ENCODE results near the gene AKR1C2. TPM values are rescaled to one million over a fixed set of nuclear protein-coding genes. Genes with fewer than 3 reads are reported as not detected.
"Not testable (repeated sequence)": the region's sequence is repeated elsewhere in the genome, so short reads cannot be mapped to it uniquely, and the experiment has no call there.

Gene AKR1C2
- total RNA-seq, 6 experiments from 2014 or later, result 0.52 to 1.5 (median 1.1) TPM

GRCh38 chr10:4990217-4990616 lies 13.4 kb downstream of the AKR1C2 start:
- peaks cover 5% of the 10 kb centered on the region for H3K27me3 Mint-ChIP-seq (ENCODE audit: insufficient read depth)
- H3K9me3 Mint-ChIP-seq, result no peaks in the 10 kb centered on the region
- DNase-seq, result no peak
- no peak overlapping the region for H3K4me3 Mint-ChIP-seq
- no peak overlapping the region for H3K27ac Mint-ChIP-seq
- no peak for TF ChIP-seq CTCF (IDR thresholded peaks at IDR 0.05)
- no peaks in the 10 kb centered on the region for H3K36me3 Mint-ChIP-seq (ENCODE audit: low read depth)
- no peaks in the 10 kb centered on the region for H3K4me1 Mint-ChIP-seq (ENCODE audit: low read depth)

- not testable (repeated sequence) for H3K27ac Mint-ChIP-seq; H3K9me3 Mint-ChIP-seq; H3K36me3 Mint-ChIP-seq (ENCODE audit: low read depth); H3K4me1 Mint-ChIP-seq (ENCODE audit: low read depth); H3K4me3 Mint-ChIP-seq; DNase-seq
- H3K27me3 Mint-ChIP-seq (ENCODE audit: insufficient read depth), result peaks cover 11% of the 10 kb centered on the region
Observed at GRCh38 chr10:4988000-4988641, 15.5 kb downstream of the AKR1C2 start.

- no peak for TF ChIP-seq CTCF (IDR thresholded peaks at IDR 0.05)
- Mint-ChIP-seq H3K9me3 (no peaks in the 10 kb centered on the region), H3K27ac (no peak overlapping the region), H3K4me3 (no peak overlapping the region), H3K27me3 (ENCODE audit: insufficient read depth) (peaks cover 11% of the 10 kb centered on the region), H3K36me3 (ENCODE audit: low read depth) (no peaks in the 10 kb centered on the region), H3K4me1 (ENCODE audit: low read depth) (no peaks in the 10 kb centered on the region; the same call in 1 of the 2 replicates)
- DNase-seq, result no peak
Observed at GRCh38 chr10:4984971-4985594, 18.6 kb downstream of the AKR1C2 start.

GRCh38 chr10:4984223-4984622 lies 19.4 kb downstream of the AKR1C2 start:
- no peak for TF ChIP-seq CTCF (IDR thresholded peaks at IDR 0.05)
- no peaks in the 10 kb centered on the region for H3K36me3 Mint-ChIP-seq (ENCODE audit: low read depth)
- H3K27me3 Mint-ChIP-seq (ENCODE audit: insufficient read depth), result peaks cover 11% of the 10 kb centered on the region
- no peak overlapping the region for H3K4me3 Mint-ChIP-seq
- no peak overlapping the region for H3K27ac Mint-ChIP-seq
- no peaks in the 10 kb centered on the region for H3K9me3 Mint-ChIP-seq
- DNase-seq, result no peak
- H3K4me1 Mint-ChIP-seq (ENCODE audit: low read depth), result no peaks in the 10 kb centered on the region; the same call in 1 of the 2 replicates

GRCh38 chr10:4983615-4984216 lies 19.9 kb downstream of the AKR1C2 start:
- no peaks in the 10 kb centered on the region for H3K9me3 Mint-ChIP-seq
- H3K27ac Mint-ChIP-seq, result no peak overlapping the region
- H3K27me3 Mint-ChIP-seq (ENCODE audit: insufficient read depth), result peaks cover 11% of the 10 kb centered on the region
- no peaks in the 10 kb centered on the region; the same call in 1 of the 2 replicates for H3K4me1 Mint-ChIP-seq (ENCODE audit: low read depth)
- H3K36me3 Mint-ChIP-seq (ENCODE audit: low read depth), result no peaks in the 10 kb centered on the region
- H3K4me3 Mint-ChIP-seq, result no peak overlapping the region
- DNase-seq, result no peak
- TF ChIP-seq CTCF (IDR thresholded peaks at IDR 0.05), result no peak

- Mint-ChIP-seq H3K36me3 (ENCODE audit: low read depth) (no peaks in the 10 kb centered on the region), H3K4me1 (ENCODE audit: low read depth) (no peaks in the 10 kb centered on the region; the same call in 1 of the 2 replicates), H3K27me3 (ENCODE audit: insufficient read depth) (peaks cover 11% of the 10 kb centered on the region), H3K4me3 (no peak overlapping the region), H3K9me3 (no peaks in the 10 kb centered on the region), H3K27ac (no peak overlapping the region)
- DNase-seq, result no peak
- no peak for TF ChIP-seq CTCF (IDR thresholded peaks at IDR 0.05)
Observed at GRCh38 chr10:4982764-4983226, 20.9 kb downstream of the AKR1C2 start.
